ENCODE measurements around the gene FAM124B.

GRCh38 chr2:224366267-224366844 lies 35.6 kb downstream of the FAM124B start:
- TF ChIP-seq CTCF (IDR thresholded peaks at IDR 0.05): no peak
- no peak for TF ChIP-seq EZH2 (IDR thresholded peaks at IDR 0.05)
- no peak for TF ChIP-seq EZH2phosphoT487 (IDR thresholded peaks at IDR 0.05)
